Measurements from ENCODE around the gene TMEM11.
"Not testable (repeated sequence)": the region's sequence is repeated elsewhere in the genome, so short reads cannot be mapped to it uniquely, and the experiment has no call there.

GRCh38 chr17:21192414-21192813 lies 21.5 kb downstream of the TMEM11 start:
- not testable (repeated sequence) for TF ChIP-seq POLR2A, CTCF, POLR2AphosphoS5, EP300 (IDR thresholded peaks at IDR 0.05)
